HG03469 (cell line): Measurements from ENCODE around the gene YPEL3.

ENCODE experiments used
- ATAC-seq: cut with Tn5 transposase; IDR thresholded peaks from one replicate; pipeline ENCODE4 v1.9.1; 2021; ENCODE audit warnings: mild to moderate bottlenecking, moderate library complexity, moderate number of reproducible peaks; ENCODE audit not compliant: unreplicated experiment

The YPEL3 gene

DNA sequence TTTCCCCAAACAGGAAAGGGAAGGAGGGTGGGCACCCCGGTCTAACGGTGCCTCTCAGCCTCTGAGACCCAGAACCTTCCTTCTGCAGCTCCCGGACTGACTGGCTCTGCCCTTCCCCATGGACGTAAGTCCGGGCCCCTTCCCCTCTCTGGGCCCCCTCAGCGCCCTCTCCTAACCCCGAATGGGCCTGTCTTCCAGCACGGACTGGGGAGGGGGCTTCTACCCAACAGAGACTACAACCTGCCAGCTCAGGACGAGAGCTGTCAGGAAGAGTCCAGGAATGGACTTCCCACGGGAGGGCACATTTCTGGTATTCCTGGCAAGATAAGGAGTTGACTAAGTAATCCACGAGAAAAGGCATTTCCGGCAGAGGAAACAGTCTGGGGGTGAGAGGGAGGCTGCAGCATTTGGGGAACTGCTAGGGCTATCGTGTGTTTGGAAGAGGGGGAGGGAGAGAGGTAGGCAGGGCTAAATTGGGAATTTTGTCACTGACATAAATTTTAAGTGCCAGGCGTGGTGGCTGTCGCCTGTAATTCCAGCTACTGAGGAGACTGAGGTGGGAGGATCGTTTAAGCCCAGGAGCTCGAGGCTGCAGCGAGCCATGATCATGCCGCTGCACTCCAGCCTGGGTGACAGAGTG lies 42.5 kb downstream of the YPEL3 start:
- no peak for ATAC-seq

DNA sequence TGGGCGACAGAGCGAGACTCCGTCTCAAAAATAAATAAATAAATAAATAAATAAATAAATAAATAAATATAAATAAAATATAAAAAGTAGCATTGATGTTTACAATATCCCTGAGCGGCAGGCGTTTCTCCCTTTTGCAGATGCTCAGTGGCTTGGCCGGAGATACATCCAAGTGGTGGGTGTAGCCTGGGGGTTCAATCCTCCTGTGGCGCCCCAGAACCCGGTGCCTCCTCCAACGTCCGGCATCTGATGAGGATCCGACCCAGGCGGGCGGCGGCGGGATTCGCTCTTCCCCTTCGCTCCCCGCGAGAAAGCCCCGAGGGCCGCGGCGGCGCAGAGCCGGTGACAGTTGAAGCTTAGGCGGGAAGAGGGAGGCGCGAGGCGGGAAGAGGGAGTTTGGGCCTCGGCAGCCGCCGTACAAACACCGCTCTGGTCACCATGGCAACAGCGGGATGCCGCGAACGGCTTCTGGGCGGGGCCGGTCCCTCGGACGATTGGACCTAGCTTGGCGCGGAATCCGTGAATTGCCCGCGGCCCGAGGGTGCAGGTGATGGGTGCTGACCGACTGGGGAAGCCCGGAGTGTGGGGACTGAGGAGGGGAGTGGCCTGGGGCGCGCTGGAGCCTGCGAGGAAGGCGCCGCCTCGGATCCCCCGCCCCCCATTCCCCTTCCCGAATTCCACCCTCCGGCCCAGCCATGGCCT lies 43.2 kb downstream of the YPEL3 start:
- ATAC-seq = no peak

GRCh38 chr16:30051518-30051917 lies 44.5 kb downstream of the YPEL3 start:
- no peak for ATAC-seq

- no peak for ATAC-seq
These were observed 46.1 kb downstream of the YPEL3 start for GRCh38 chr16:30049871-30050270.

GRCh38 chr16:30046588-30046987 lies 49.4 kb downstream of the YPEL3 start:
- no peak for ATAC-seq

DNA sequence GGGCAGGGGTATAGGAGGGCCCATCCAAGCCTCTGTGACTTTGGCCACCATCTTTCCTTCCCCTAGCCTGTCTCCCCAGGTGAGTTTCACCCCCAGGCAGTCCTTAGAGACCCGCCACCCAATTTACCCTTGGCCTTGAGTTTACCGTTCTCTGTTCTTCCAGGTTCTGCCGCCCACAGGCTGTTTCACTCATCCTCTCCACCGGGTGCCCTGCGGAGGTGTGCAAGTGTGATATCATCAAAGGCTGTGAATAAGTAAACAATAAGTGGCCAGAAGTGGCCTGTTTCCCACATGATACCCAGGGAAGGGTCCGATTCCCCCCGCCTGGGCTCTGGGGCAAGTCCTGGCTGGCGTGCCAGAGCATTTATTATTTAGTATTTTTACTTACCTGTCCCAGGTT lies 49.8 kb downstream of the YPEL3 start:
- ATAC-seq = no peak
